ENCODE measurements around the gene POLR2L. TPM values are rescaled to one million over a fixed set of nuclear protein-coding genes. Genes with fewer than 3 reads are reported as not detected.

Gene POLR2L
- polyA plus RNA-seq, 4 donors = 75.4 to 128 (median 87.2) TPM

DNA sequence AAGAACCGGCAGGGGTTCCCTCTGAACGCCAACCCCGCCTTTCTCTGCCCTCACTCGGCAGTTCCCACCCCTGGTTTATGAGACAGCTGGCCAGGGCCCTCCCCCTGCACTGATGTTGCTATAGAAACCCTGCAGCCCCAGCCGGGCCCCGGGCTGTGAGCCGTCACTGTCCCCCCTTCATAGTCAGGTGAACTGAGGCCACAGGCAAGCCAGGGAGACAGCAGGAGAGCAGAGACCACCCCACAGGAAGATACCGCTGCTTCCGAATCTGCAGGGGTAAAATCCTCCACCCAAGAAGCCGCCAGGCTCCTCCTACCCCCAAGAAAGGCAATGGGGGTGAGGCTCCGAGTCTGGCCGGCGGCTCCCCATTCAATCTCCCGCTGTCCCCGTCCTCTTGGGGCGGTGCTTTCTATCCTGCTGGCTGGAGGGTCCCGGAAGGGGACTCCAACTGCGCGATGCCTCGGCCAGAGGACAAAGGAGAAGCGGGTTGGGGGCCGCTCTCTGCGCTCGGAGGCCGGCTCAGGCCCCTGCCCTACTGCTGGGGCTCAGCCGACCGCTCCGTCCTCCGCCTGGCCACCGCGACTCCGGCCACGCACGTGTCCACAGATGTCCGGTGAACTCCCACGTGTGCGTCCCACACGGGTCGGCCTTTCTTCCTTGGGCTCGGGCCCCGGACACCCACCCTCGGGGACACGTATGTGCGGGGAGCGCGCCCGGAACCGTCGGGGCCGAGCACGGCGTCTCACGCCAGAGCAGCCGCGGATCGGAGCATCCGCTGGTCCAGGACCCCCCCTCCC, 44.8 kb downstream of the POLR2L start:
- DNase-seq (ENCODE audit: low read depth in 4 of 4, low spot score in 3 of 4) = peak in 2 of 4 donors; percentile 61 to 68

DNA sequence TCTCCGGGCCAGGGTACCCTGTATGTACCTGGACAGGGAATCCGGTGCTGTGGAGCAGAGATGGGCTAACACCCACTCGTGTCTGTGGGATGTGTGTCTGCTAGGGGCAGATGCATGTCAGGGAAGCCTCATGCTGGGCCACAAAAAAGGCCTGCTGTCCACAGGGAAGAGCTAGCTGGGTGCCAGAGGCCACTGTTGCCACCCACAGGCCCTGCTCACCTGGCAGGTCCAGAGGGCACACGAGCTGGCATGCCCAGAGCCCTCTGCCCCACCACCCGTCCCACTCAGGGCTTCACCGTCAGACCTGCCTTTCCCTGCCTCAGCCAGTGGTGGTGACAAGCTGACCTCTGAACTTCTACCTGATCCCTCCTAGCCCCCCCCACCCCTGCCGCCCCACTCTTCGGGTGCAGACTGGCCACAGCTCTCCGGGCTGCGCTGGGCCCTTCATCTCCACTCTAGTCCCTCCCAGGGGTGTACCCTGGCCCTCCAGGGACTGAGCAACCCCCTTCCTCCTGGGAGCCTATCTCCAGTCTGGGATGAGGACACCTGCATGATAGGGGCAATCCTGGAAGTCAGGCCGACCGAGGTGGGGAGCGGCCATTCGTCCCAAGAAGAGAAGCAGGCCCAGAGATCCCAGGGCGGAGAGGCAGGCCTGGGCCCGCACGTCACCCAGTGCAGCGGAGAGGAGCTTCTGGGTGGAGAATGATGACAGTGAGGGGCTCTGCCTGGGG, 45.6 kb downstream of the POLR2L start:
- no peak for DNase-seq (ENCODE audit: low read depth in 4 of 4, low spot score in 3 of 4)

DNA sequence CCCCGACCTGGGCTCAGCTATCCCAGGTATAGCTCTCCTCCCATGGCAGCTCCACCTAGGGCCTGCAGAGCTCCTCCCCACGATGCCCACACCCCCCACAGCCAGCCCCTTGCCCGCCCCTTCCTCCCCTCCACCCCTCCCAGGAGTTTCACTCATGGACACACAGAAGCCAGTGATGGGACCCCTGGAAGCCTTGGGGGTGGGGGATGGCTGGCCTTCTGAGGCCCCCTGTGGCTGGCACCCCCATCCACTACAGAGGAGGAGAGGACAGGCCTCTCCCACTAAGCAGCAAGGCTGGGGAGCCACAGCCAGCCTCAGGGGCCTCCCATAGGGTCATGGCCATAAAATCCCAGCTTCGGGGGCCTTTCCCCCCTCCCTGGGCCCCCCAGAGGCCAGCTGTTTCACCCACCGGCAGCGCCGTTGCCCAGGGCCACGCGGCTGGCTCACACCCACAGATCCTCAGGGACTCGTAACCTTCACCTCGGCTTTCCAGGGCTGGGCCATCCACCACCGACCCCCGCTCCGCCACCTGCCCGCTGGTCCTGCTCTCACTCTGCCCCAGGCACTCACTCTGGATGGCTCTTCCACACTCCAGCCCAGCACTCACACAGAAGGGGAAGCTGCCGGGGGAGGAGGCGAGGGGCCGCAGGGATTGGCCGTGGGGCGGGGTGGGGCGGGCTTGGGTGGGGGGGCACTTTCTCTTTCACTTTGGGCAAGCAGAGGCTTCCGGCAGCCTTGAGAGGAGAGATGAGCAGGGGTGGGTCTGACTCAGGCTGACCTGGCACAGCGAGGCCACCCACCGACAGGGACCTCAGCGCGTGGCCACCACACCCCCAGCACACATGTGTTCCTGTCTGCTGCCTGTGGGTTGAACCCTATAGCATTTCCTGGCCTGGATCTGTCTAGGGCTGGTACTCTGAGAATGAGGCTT, 46.4 kb downstream of the POLR2L start:
- no peak for DNase-seq (ENCODE audit: low read depth in 4 of 4, low spot score in 3 of 4)

DNA sequence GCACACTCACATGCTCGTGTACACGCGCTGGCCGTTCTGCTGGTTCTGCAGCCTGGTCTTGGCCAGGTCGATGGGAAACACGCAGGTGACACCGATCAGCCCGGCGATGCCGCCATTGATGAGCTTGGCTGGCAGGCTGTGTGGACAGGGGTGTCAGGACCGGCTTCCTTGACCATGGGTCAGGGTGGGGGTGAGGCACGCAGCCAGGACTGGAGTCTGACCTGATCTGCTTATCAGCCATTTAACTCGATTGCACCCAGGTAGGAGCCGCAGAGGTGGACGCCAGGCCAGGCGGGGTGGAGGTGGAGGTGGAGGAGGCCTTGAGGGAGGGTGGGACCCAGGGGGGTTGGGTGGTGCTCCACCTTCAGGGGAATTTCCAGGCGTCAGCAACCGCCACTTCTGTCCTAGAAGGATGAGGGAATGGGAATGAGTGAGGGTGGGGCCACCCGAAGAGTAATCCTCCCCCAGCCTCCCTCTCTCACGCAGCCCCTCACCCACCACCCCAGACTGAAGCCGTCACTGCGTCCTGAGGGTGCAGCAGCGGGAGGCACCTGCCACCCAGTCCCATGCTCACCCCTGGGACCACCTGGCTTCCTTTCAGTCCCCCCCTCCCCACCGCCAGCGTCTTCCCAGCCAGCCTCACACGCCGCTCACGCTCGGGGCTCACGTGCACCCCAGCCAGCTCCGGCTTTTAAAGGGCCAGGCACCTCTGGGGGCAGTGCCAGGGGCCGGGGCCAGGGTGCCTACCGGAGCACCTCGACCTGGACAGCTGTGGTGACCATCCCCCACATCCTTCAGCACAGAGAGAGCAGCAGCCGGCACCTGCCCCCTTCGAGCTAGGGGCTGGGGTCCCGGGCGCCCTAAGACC, 47.3 kb downstream of the POLR2L start:
- no peak for DNase-seq (ENCODE audit: low read depth in 4 of 4, low spot score in 3 of 4)

DNA sequence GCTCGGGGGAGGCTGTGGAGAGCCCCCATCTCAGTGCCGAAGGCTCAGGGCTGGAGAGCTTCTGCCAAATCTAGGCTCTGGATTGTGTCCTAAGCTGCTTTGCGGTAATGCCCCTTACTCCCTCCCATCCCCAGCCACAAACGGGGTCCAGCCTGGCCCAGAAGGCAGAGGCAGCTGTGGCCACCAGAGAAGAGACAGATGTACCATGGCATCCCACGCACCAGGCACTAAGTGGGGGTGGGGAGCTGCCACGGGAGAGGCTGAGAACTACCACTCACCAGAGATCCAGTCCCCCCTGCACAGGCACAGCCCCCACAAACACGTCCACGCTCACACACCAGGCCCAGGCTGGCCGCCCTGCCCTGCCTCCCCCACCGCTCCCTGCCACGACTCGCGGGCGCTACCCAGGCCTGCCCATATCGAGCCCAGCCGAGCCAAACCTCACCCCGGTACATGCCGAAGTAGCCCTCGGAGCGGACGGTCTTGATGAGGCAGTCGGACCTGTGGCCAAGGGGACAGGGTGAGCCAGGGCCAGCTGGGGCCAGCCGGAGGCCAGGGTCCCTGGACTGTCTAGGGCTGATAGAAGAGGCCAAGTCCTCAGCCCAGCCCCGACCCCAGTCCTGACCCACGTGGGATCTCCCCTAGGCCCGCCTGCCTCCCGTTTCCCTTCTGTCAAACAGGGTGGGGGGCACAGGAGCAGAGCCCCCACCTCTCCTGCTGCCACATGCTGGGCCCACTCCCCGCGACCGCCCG, 48.1 kb downstream of the POLR2L start:
- DNase-seq (ENCODE audit: low read depth in 4 of 4, low spot score in 3 of 4) = no peak

DNA sequence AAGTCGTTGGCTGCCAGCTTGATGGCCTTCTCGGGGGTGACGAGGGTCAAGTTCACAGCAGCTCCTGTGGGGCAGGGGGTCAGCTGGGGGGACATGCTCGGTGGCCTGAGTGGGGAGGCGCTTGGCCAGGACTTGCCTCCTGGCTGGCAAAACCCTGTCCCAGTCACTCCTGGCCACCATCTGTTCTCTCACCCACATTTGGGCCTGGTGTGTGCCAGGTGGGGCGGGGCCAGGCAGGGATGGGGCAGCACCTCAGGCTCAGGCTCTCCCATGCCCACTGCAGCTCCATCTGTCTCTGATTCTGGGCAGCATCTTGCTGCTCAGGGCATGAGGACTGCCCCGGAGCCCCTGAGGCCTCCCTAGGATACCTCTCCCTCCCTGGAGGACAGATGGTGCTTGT, 48.8 kb downstream of the POLR2L start:
- DNase-seq (ENCODE audit: low read depth in 4 of 4, low spot score in 3 of 4) = no peak

DNA sequence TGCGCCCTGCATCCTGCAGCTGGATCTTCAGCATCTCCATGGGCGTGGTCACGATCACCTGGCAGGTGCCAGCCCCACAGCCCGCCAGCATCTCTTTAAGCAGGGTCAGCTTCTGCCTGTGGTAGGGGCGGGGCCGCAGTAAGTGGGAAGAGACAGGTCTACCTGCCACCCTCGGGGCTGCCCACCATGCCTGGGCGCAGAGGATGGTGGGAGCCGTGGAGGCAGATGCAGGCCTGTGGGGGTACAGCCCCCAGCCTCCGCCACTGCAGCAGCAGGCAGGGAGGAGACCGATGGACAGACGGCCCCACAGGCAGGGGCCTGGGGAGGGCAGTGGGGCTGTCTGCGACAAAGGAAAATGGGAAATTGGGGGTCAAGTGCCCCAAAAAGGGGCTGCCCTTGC, 49.5 kb downstream of the POLR2L start:
- DNase-seq (ENCODE audit: low read depth in 4 of 4, low spot score in 3 of 4) = no peak

DNA sequence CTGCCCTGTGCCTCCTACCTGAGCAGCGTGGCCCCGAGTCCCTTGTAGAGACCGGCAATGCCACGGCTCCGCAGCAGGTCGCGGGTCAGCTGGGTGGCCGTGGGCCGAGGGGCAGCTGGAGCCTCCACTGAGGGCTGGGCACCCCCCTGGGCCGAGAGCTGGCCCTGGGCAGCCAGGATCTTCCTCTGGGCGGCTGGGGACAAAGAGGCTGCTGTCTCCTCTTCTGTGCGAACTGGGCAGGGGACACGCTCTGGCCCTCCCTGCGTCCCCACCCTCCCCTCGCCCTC, 49.9 kb downstream of the POLR2L start:
- DNase-seq (ENCODE audit: low read depth in 4 of 4, low spot score in 3 of 4) = no peak

DNA sequence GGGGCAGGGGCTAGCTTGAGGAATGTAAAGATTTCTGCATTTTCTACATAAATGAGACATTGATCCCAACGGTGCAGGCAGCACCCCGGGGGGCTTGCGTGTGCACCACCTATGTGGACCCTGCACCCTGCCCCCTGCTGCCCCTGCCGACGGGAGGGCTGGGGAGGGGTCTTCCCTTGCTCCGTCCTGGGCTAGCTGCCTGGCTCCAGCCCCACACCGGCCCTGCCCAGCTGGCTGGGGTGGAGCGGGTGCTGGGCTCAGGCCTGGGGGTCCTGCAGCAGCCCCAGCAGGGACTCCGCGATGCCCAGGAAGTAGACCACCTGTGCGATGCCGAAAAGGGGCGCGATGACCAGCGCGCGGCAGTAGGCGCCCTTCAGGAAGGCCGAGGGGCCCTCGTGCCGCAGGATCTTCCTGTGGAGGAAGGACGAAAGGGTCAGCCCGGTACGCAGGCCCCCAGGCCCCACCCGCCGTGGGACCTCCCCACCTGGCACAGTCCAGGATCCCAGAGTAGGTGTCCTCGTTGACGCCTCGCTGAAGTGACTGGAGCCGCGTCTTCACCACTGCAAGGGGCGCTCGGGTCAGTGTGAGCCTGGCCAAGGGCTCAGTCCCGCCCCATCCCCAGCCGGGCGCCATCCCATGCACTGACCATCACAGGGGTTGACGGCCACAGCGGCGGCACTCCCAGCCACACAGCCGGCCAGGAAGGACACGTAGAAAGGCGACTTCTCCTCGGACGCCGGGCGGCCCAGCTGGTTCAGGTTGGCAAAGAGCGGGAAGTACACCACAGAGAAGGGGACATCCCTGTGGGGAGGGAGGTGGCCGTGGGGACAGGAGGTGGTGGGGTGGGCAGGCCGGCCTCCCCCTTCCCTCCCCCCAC, 50.4 kb downstream of the POLR2L start:
- no peak for DNase-seq (ENCODE audit: low read depth in 4 of 4, low spot score in 3 of 4)

DNA sequence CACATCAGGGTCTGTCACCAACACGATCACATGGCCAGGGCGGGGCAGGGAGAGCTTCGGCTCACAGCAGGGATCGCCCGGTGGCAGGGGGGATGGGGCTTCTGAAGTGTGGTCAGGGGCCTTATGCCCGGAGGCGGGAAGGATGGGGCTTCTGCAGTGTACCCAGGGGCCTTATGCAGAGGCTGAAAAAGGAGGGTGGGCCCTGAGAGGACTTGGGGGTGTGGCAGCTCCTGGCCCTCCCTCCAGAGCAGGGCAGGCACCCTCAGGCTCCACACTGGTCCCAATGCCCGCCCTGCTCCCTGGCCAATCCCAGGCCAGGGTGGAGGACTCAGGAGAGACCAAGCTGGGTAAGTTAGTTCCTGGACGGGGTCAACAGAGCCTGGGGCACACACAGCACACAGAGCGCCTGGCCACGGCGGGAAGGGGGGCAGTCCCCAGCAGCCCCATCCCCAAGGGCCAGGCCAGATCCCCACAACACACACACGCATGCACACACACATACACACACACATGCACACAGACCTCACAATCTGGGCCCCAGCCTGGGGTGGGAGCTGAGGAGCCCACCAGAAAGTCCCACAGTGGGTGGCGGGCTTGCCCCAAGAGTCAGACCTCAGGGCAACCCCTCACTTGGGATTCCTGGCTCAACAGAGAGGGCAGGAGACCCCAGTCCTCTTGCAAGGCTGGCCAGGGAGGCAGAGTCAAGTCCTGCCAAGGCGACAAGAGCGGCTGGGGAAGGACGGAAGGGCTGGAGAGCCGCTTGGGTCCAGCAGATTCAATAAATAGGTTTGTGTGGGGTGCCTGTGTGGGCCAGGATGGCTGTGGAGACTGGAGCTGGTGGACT, 51.4 kb downstream of the POLR2L start:
- DNase-seq (ENCODE audit: low read depth in 4 of 4, low spot score in 3 of 4) = no peak

DNA sequence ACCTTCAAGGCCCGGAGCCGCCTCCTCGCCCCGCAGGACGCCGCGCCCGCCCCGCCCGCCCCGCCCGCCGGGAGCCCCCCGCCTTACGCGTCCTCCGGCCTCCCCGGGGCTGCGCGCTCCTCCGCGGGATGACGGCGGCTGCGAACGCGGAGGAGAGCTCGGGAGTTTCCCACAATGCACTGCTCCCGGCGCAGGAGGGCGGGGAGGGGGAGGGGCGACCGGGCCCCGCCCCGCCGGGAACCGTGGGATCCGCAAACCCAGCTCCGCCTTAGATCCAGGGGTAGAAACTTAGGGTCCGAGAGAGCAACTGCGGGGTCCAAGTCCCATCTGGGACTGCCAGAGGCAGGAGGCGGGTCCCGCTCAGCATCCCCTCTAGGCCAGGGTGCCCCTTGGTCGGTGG, 52.4 kb downstream of the POLR2L start, which contains the start of gene CEND1:
Gene CEND1 (minus strand): TSS at position 148 of the 400 bp plus-strand sequence. CDS start 1,514 bp downstream, outside the sequence.
- DNase-seq (ENCODE audit: low read depth in 4 of 4, low spot score in 3 of 4) = no peak

Other genes starting within 250 kb of the POLR2L start
- gene IRF7, start 226.6 kb downstream of the POLR2L start, polyA plus RNA-seq (ENCODE audit: insufficient read length in 4 of 4) = 10 to 100 TPM in 1 of 4 donors, 1 to 10 TPM in 3; 4.6 to 14.7 (median 8.5) TPM
- gene CDHR5, start 217.6 kb downstream of the POLR2L start, polyA plus RNA-seq (ENCODE audit: insufficient read length in 4 of 4) = 10 to 100 TPM in 3 of 4 donors, 1 to 10 TPM in 1; 2.1 to 50.6 (median 33.0) TPM
- gene SCT, start 215.3 kb downstream of the POLR2L start, polyA plus RNA-seq (ENCODE audit: insufficient read length in 4 of 4) = 1 to 10 TPM in 2 of 4 donors, under 1 TPM in 1, not detected in 1; 0.47 to 3.1 (median 1.4) TPM
- 1 to 10 TPM in 3 of 4 donors, under 1 TPM in 1; 0.35 to 5.0 (median 1.6) TPM for gene DRD4, start 205.3 kb downstream of the POLR2L start, polyA plus RNA-seq (ENCODE audit: insufficient read length in 4 of 4)
- gene DEAF1, start 147.3 kb downstream of the POLR2L start, polyA plus RNA-seq (ENCODE audit: insufficient read length in 4 of 4) = 10 to 100 TPM; 35.3 to 53.0 (median 45.3) TPM
- gene TMEM80, start 146.7 kb downstream of the POLR2L start, polyA plus RNA-seq (ENCODE audit: insufficient read length in 4 of 4) = 10 to 100 TPM; 26.8 to 59.8 (median 37.1) TPM
- gene EPS8L2, start 136.3 kb downstream of the POLR2L start, polyA plus RNA-seq (ENCODE audit: insufficient read length in 4 of 4) = 100 to 1,000 TPM in 2 of 4 donors, 10 to 100 TPM in 1, 1 to 10 TPM in 1; 3.8 to 190 (median 89.3) TPM
- gene TALDO1, start 95.1 kb downstream of the POLR2L start, polyA plus RNA-seq (ENCODE audit: insufficient read length in 4 of 4) = 100 to 1,000 TPM in 3 of 4 donors, 10 to 100 TPM in 1; 97.0 to 148 (median 132) TPM
- 100 to 1,000 TPM in 1 of 4 donors, 10 to 100 TPM in 3; 48.2 to 109 (median 59.7) TPM for gene GATD1, start 65.0 kb downstream of the POLR2L start, polyA plus RNA-seq (ENCODE audit: insufficient read length in 4 of 4)
- 1 to 10 TPM in 1 of 4 donors, under 1 TPM in 3; 0.49 to 1.5 (median 0.59) TPM for gene CEND1, start 52.4 kb downstream of the POLR2L start, polyA plus RNA-seq (ENCODE audit: insufficient read length in 4 of 4)
- 10 to 100 TPM; 12.3 to 22.0 (median 14.1) TPM for gene SLC25A22, start 44.2 kb downstream of the POLR2L start, polyA plus RNA-seq (ENCODE audit: insufficient read length in 4 of 4)
- 10 to 100 TPM in 1 of 4 donors, 1 to 10 TPM in 3; 8.1 to 17.2 (median 8.6) TPM for gene PIDD1, start 37.3 kb downstream of the POLR2L start, polyA plus RNA-seq (ENCODE audit: insufficient read length in 4 of 4)
- gene RPLP2, start 32.6 kb downstream of the POLR2L start, polyA plus RNA-seq (ENCODE audit: insufficient read length in 4 of 4) = 1,000 to 10,000 TPM in 2 of 4 donors, 100 to 1,000 TPM in 2; 912 to 1,248 (median 1,002) TPM
- 10 to 100 TPM; 30.5 to 92.4 (median 44.1) TPM for gene PNPLA2, start 23.6 kb downstream of the POLR2L start, polyA plus RNA-seq (ENCODE audit: insufficient read length in 4 of 4)
- gene CRACR2B, start 14.6 kb downstream of the POLR2L start, polyA plus RNA-seq (ENCODE audit: insufficient read length in 4 of 4) = 10 to 100 TPM in 3 of 4 donors, 1 to 10 TPM in 1; 3.6 to 20.3 (median 11.3) TPM
- 100 to 1,000 TPM; 124 to 228 (median 174) TPM for gene CD151, start 9.6 kb downstream of the POLR2L start, polyA plus RNA-seq (ENCODE audit: insufficient read length in 4 of 4)
- gene TSPAN4, start 323 bp upstream of the POLR2L start, polyA plus RNA-seq (ENCODE audit: insufficient read length in 4 of 4) = 100 to 1,000 TPM in 1 of 4 donors, 10 to 100 TPM in 3; 57.4 to 142 (median 71.4) TPM
- gene CHID1, start 68.3 kb upstream of the POLR2L start, polyA plus RNA-seq (ENCODE audit: insufficient read length in 4 of 4) = 100 to 1,000 TPM; 100 to 123 (median 106) TPM
- 100 to 1,000 TPM in 3 of 4 donors, 10 to 100 TPM in 1; 65.5 to 128 (median 107) TPM for gene AP2A2, start 83.3 kb upstream of the POLR2L start, polyA plus RNA-seq (ENCODE audit: insufficient read length in 4 of 4)
- 10 to 100 TPM in 3 of 4 donors, under 1 TPM in 1; 0.66 to 38.7 (median 16.8) TPM for gene MUC6, start 194.2 kb upstream of the POLR2L start, polyA plus RNA-seq (ENCODE audit: insufficient read length in 4 of 4)
- gene MUC2, start 232.3 kb upstream of the POLR2L start, polyA plus RNA-seq (ENCODE audit: insufficient read length in 4 of 4) = under 1 TPM in 3 of 4 donors, not detected in 1; 0.01 to 0.18 (median 0.17) TPM

All from left renal pelvis (tissue), 4 donors.